ENCODE measurements around the gene AUTS2.
A peak's percentile ranks its signal among the peaks of the same experiment; 100 is the strongest.
"Not testable (repeated sequence)": the region's sequence is repeated elsewhere in the genome, so short reads cannot be mapped to it uniquely, and the experiment has no call there.

AUTS2 gene

GRCh38 chr7:70356085-70356786 is 758.0 kb downstream of the AUTS2 start:
- no peak overlapping the region for H3K27ac ChIP-seq
- no peak for DNase-seq (ENCODE audit: low read depth, low spot score)

- no peak for DNase-seq (ENCODE audit: low read depth, low spot score)
- H3K27ac ChIP-seq = no peak overlapping the region
Measured at GRCh38 chr7:70356787-70357328, 758.6 kb downstream of the AUTS2 start.

- no peak overlapping the region for H3K27ac ChIP-seq
- DNase-seq (ENCODE audit: low read depth, low spot score) = no peak
Measured at GRCh38 chr7:70360557-70360956, 762.3 kb downstream of the AUTS2 start.

- no peak overlapping the region for H3K27ac ChIP-seq
- DNase-seq (ENCODE audit: low read depth, low spot score) = no peak
Measured at GRCh38 chr7:70361821-70362220, 763.5 kb downstream of the AUTS2 start.

- DNase-seq (ENCODE audit: low read depth, low spot score); H3K27ac ChIP-seq: not testable (repeated sequence)
Measured at GRCh38 chr7:70364393-70364792, 766.1 kb downstream of the AUTS2 start.

- H3K27ac ChIP-seq = no peak overlapping the region
Measured at GRCh38 chr7:70371652-70372051, 773.4 kb downstream of the AUTS2 start.

GRCh38 chr7:70372768-70373515 is 774.7 kb downstream of the AUTS2 start:
- H3K27ac ChIP-seq = no peak overlapping the region
- no peak for DNase-seq (ENCODE audit: low read depth, low spot score)

More at GRCh38 chr7:70371652-70372051, 773.4 kb downstream of the AUTS2 start:
- DNase-seq (ENCODE audit: low read depth, low spot score) = no peak

GRCh38 chr7:70374772-70375533 is 776.7 kb downstream of the AUTS2 start:
- no peak overlapping the region for H3K27ac ChIP-seq
- DNase-seq (ENCODE audit: low read depth, low spot score) = no peak

GRCh38 chr7:70376561-70377031 is 778.3 kb downstream of the AUTS2 start:
- H3K27ac ChIP-seq = no peak overlapping the region
- DNase-seq (ENCODE audit: low read depth, low spot score) = no peak

- DNase-seq (ENCODE audit: low read depth, low spot score) = no peak
- H3K27ac ChIP-seq = no peak overlapping the region
Measured at GRCh38 chr7:70377957-70378356, 779.7 kb downstream of the AUTS2 start.

- no peak overlapping the region for H3K27ac ChIP-seq
- no peak for DNase-seq (ENCODE audit: low read depth, low spot score)
Measured at GRCh38 chr7:70379210-70379609, 780.9 kb downstream of the AUTS2 start.

GRCh38 chr7:70380421-70381015 is 782.2 kb downstream of the AUTS2 start:
- DNase-seq (ENCODE audit: low read depth, low spot score) = no peak
- H3K27ac ChIP-seq = no peak overlapping the region

- no peak for DNase-seq (ENCODE audit: low read depth, low spot score)
- no peak overlapping the region for H3K27ac ChIP-seq
Measured at GRCh38 chr7:70383066-70383782, 784.9 kb downstream of the AUTS2 start.

GRCh38 chr7:70384024-70384423 is 785.7 kb downstream of the AUTS2 start:
- no peak for DNase-seq (ENCODE audit: low read depth, low spot score)
- no peak overlapping the region for H3K27ac ChIP-seq

GRCh38 chr7:70384891-70385290 is 786.6 kb downstream of the AUTS2 start:
- H3K27ac ChIP-seq = no peak overlapping the region
- peak; percentile 16 for DNase-seq (ENCODE audit: low read depth, low spot score)

GRCh38 chr7:70387217-70387616 is 788.9 kb downstream of the AUTS2 start:
- DNase-seq (ENCODE audit: low read depth, low spot score) = no peak
- no peak overlapping the region for H3K27ac ChIP-seq

GRCh38 chr7:70389531-70390151 is 791.4 kb downstream of the AUTS2 start:
- H3K27ac ChIP-seq = no peak overlapping the region

GRCh38 chr7:70390251-70390650 is 792.0 kb downstream of the AUTS2 start:
- no peak for DNase-seq (ENCODE audit: low read depth, low spot score)
- no peak overlapping the region for H3K27ac ChIP-seq

More at GRCh38 chr7:70389531-70390151, 791.4 kb downstream of the AUTS2 start:
- no peak for DNase-seq (ENCODE audit: low read depth, low spot score)

- no peak for DNase-seq (ENCODE audit: low read depth, low spot score)
- no peak overlapping the region for H3K27ac ChIP-seq
Measured at GRCh38 chr7:70392256-70392876, 794.1 kb downstream of the AUTS2 start.
